Ishikawa (cell line): ENCODE results near the gene COL23A1.

Experiments used
- CEBPB ChIP-seq: IDR thresholded peaks from 2 replicates; pipeline ENCODE4 v1.6.1; 2012
- CREB1 ChIP-seq: IDR thresholded peaks from 2 replicates; pipeline ENCODE4 v1.6.1; 2012; ENCODE audit warnings: low read depth
- EP300 ChIP-seq: IDR thresholded peaks from 2 replicates; pipeline ENCODE4 v1.6.1; 2012; ENCODE audit warnings: borderline replicate concordance
- FOXM1 ChIP-seq: IDR thresholded peaks from 2 replicates; pipeline ENCODE4 v1.6.1; 2012; ENCODE audit warnings: low read depth, borderline replicate concordance
- NFIC ChIP-seq: IDR thresholded peaks from 2 replicates; pipeline ENCODE4 v1.6.1; 2012
- REST ChIP-seq: IDR thresholded peaks from 2 replicates; pipeline ENCODE4 v1.6.1; 2012; ENCODE audit warnings: low read depth, mild to moderate bottlenecking
- TAF1 ChIP-seq: IDR thresholded peaks from 2 replicates; pipeline ENCODE4 v1.6.1; 2012; ENCODE audit warnings: low read depth, mild to moderate bottlenecking
- TEAD4 ChIP-seq: IDR thresholded peaks from 2 replicates; pipeline ENCODE4 v1.6.1; 2012
- YY1 ChIP-seq: IDR thresholded peaks from 2 replicates; pipeline ENCODE4 v1.6.1; 2012; ENCODE audit warnings: low read depth
- TF ChIP-seq, protein P1 (sequence below): IDR thresholded peaks from 2 replicates; pipeline ENCODE4 v1.6.1; 2012
- TF ChIP-seq, protein P2 (sequence below): IDR thresholded peaks from 2 replicates; pipeline ENCODE4 v1.6.1; 2012

DNA sequence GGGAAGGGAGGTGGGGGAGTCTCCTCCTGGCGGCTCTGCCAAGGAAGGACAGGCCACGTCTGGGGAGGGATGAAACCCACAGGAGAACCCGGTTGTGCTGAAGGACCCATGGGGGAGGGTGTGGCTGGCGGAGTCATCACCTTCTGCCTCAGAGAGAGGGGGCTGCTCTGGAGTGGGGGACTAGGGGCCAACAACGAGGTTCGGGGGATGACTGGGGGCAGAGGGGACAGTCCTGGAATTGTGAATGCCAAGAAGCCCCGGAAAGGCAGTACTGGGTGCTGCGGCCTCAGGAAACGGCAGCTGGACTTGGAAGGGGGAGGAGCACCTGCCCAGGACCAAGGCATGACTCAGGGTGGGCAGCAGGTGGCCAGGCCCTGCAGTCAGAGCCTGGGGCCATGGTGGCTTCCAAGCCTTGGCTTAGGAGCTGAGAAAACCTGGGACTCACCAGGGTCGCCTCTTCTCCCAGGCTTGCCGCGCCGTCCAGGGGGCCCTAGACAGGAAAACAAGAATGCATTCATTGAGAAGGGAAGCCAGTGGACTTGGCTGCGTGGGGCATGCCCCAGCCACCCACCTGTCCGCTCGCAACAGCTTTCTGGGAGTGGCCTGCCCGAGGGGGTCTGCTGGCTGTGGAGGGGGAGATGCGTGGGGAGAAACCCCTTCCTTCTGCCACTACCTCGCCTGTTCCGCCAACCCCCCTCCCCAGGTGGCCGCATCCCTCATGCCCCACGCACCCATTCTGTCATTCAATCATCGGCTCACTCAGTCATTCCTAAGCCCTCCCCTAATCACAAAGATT is 283.6 kb downstream of the COL23A1 start:
- TF ChIP-seq CEBPB (no peak), NFIC (no peak), EP300 (no peak), FOXM1 (no peak), CREB1 (no peak), YY1 (no peak), TEAD4 (no peak), REST (no peak), TAF1 (no peak)
- TF ChIP-seq, protein P1, sequence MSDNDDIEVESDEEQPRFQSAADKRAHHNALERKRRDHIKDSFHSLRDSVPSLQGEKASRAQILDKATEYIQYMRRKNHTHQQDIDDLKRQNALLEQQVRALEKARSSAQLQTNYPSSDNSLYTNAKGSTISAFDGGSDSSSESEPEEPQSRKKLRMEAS: no peak
- TF ChIP-seq, protein P2, sequence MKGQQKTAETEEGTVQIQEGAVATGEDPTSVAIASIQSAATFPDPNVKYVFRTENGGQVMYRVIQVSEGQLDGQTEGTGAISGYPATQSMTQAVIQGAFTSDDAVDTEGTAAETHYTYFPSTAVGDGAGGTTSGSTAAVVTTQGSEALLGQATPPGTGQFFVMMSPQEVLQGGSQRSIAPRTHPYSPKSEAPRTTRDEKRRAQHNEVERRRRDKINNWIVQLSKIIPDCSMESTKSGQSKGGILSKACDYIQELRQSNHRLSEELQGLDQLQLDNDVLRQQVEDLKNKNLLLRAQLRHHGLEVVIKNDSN: no peak
